DND-41 (cell line): Measurements from ENCODE around the gene MAP3K7CL.

Source experiments
- ATAC-seq: fragments of 200-7000 bp; cut with Tn5 transposase; 3 replicates; pipeline ENCODE4 v1.9.1; 2021; ENCODE audit warnings: low read depth; ENCODE audit not compliant: insufficient read depth
- DNase-seq: peaks from one replicate; pipeline ENCODE4 v3.0.0-alpha.2; 2020
- H2AFZ ChIP-seq: 2 replicates; pipeline ENCODE4 v1.6.0; 2012; ENCODE audit warnings: low read depth, low read length
- H3K27ac ChIP-seq: 2 replicates; pipeline ENCODE4 v1.5.1; 2012; ENCODE audit warnings: low read length, inconsistent platforms
- H3K27me3 ChIP-seq: fragments of 200-600 bp; sonication (generic); 2 replicates; pipeline ENCODE4 v1.6.0; 2012; ENCODE audit warnings: low read length, mild to moderate bottlenecking, inconsistent platforms; ENCODE audit not compliant: insufficient read depth, poor library complexity
- H3K36me3 ChIP-seq: 2 replicates; pipeline ENCODE4 v1.5.1; 2012; ENCODE audit warnings: low read length, inconsistent platforms; ENCODE audit not compliant: insufficient read depth
- H3K4me1 ChIP-seq: 2 replicates; pipeline ENCODE4 v1.5.1; 2012; ENCODE audit warnings: mild to moderate bottlenecking, low read length; ENCODE audit not compliant: insufficient read depth
- H3K4me2 ChIP-seq: 2 replicates; pipeline ENCODE4 v1.6.0; 2012; ENCODE audit warnings: mild to moderate bottlenecking, moderate library complexity, low read length, inconsistent platforms; ENCODE audit not compliant: insufficient read depth
- H3K4me3 ChIP-seq, 2 experiments: fragments of 200-600 bp in 1 of 2; shearing (Covaris generic) in 1 of 2; 2 replicates each; pipeline ENCODE4 v1.5.1; 2012 to 2016; ENCODE audit warnings: inconsistent platforms in 2 of 2, low read length in 2 of 2, mild to moderate bottlenecking in 2 of 2, low read depth in 1 of 2, moderate library complexity in 1 of 2
- H3K79me2 ChIP-seq: 2 replicates; pipeline ENCODE4 v1.6.0; 2012; ENCODE audit warnings: low read length, inconsistent platforms; ENCODE audit not compliant: insufficient read depth
- H3K9ac ChIP-seq: 2 replicates; pipeline ENCODE4 v1.6.0; 2012; ENCODE audit warnings: low read depth, mild to moderate bottlenecking, inconsistent platforms, low read length, moderate library complexity
- H3K9me3 ChIP-seq: 2 replicates; pipeline ENCODE4 v1.5.1; 2012; ENCODE audit warnings: low read length, moderate library complexity, mild to moderate bottlenecking, inconsistent platforms; ENCODE audit not compliant: insufficient read depth, severe bottlenecking
- H4K20me1 ChIP-seq: 2 replicates; pipeline ENCODE4 v1.6.0; 2012; ENCODE audit warnings: low read length; ENCODE audit not compliant: insufficient read depth
- EZH2 ChIP-seq: IDR thresholded peaks from 3 replicates; pipeline ENCODE4 v1.6.1; 2012; ENCODE audit warnings: borderline replicate concordance, low read depth, mild to moderate bottlenecking, moderate library complexity, low read length, inconsistent platforms; ENCODE audit not compliant: severe bottlenecking
- TF ChIP-seq, protein P1 (sequence below): IDR thresholded peaks from 2 replicates; pipeline ENCODE4 v1.5.1; 2012; ENCODE audit warnings: borderline replicate concordance, low read length, moderate library complexity, mild to moderate bottlenecking; ENCODE audit not compliant: poor library complexity, severe bottlenecking; ENCODE audit errors: extremely low read depth

The MAP3K7CL gene

DNA sequence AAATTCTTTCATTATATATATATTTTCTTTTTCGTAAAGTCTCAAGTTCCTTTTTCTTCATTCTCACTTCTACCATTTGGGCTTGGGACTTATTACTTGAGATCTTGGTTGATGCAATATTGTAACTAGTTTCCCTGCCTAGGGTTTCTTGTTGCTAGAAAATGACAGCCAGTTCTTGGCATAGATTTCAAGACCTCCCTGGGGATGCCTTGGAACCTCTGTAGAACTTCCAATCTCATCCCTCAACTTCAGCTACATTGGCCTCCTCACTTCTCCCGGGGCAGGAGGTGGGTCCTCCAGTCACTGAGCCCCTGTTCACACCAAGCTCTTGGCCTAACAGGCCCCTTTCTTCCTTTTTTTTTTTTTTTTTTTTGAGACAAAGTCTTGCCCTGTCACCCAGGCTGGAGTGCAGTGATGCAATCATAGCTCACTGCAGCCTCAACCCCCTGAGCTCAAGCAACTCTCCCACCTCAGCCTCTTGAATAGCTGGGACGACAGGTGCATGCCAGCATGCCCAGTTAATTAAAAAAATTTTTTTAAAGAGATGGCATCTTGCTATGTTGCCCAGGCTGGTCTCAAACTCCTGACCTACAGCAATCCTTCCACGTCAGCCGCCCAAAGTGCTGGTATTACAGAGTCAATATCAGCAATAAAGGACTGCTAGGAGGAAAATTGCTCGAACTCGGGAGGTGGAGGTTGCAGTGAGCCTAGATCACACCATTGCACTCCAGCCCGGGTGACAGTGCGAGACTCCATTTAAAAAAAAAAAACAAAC, 33.1 kb downstream of the MAP3K7CL start:
- H3K9ac ChIP-seq = no peak overlapping the region
- no peak overlapping the region for H2AFZ ChIP-seq
- no peaks in the 10 kb centered on the region for H3K36me3 ChIP-seq
- H3K27ac ChIP-seq = no peak overlapping the region
- DNase-seq (no peak), ATAC-seq (no peak)
- no peaks in the 10 kb centered on the region for H3K79me2 ChIP-seq
- no peaks in the 10 kb centered on the region for H4K20me1 ChIP-seq
- no peak for TF ChIP-seq EZH2
- TF ChIP-seq, protein P1, sequence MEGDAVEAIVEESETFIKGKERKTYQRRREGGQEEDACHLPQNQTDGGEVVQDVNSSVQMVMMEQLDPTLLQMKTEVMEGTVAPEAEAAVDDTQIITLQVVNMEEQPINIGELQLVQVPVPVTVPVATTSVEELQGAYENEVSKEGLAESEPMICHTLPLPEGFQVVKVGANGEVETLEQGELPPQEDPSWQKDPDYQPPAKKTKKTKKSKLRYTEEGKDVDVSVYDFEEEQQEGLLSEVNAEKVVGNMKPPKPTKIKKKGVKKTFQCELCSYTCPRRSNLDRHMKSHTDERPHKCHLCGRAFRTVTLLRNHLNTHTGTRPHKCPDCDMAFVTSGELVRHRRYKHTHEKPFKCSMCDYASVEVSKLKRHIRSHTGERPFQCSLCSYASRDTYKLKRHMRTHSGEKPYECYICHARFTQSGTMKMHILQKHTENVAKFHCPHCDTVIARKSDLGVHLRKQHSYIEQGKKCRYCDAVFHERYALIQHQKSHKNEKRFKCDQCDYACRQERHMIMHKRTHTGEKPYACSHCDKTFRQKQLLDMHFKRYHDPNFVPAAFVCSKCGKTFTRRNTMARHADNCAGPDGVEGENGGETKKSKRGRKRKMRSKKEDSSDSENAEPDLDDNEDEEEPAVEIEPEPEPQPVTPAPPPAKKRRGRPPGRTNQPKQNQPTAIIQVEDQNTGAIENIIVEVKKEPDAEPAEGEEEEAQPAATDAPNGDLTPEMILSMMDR = no peak
- no peaks in the 10 kb centered on the region for H3K27me3 ChIP-seq
- no peaks in the 10 kb centered on the region for H3K9me3 ChIP-seq
- H3K4me2 ChIP-seq = no peak overlapping the region
- H3K4me3 ChIP-seq = no peak overlapping the region
- no peaks in the 10 kb centered on the region for H3K4me1 ChIP-seq

DNA sequence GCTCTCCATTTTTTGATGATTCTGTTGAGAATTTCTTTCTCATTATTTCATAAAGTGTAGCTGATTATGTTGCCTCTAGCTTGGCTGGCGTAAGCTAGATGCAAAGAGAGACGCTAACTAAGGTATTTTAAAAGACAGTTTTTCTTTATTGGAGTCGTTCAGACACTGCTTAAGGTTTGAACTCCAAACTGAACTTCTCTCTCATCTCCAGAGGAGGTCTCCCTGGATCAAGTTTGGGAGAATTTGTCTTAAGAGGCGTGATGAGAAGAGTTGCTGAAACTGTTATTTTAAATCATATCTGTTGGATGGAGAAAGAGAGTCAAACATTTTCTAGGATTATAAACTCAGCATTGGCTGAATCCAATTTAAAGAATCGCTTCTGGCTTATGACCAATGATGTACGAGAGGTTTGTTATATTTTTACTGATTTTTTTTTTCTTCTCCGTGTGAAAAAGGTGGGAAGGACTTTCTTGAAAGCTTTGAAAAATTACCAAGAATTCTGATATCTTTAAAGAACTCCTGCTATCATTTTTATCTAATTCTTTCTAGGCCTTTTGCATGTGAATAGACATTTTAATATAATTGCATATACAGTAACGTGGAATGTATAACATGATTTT, 34.0 kb downstream of the MAP3K7CL start:
- Histone ChIP-seq H3K36me3 (no peaks in the 10 kb centered on the region), H3K27me3 (no peaks in the 10 kb centered on the region), H3K9ac (no peak overlapping the region), H3K4me2 (no peak overlapping the region), H3K79me2 (no peaks in the 10 kb centered on the region), H2AFZ (no peak overlapping the region), H3K9me3 (no peaks in the 10 kb centered on the region), H3K4me1 (no peaks in the 10 kb centered on the region), H4K20me1 (no peaks in the 10 kb centered on the region), H3K4me3 (no peak overlapping the region), H3K27ac (no peak overlapping the region)
- DNase-seq (no peak), ATAC-seq (no peak; the same call in 2 of the 3 replicates)
- TF ChIP-seq EZH2 = no peak
- TF ChIP-seq, protein P1 = peak; percentile 52

DNA sequence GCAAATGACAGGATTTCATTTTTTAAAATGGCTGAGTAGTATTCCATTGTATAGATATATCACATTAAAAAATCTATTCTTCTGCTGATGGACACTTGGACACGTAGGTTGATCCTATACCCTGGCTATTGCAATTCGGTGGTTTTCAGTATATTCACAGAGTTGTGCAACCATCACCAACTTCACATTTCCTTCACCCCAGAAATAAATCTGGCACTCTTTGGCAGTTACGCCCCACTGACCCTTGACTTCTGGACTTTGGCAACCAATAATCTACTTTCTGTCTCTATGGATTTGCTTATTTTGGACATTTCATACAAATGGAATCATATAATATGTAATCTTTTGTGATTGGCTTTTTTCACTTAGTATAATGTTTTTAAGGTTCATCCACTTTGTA, 35.9 kb downstream of the MAP3K7CL start:
- TF ChIP-seq, protein P1 = no peak
- TF ChIP-seq EZH2 = no peak
- ATAC-seq = no peak
- Histone ChIP-seq H3K4me3 (no peak overlapping the region), H3K27ac (no peak overlapping the region), H2AFZ (no peak overlapping the region), H3K9ac (no peak overlapping the region), H4K20me1 (no peaks in the 10 kb centered on the region), H3K4me2 (no peak overlapping the region), H3K4me1 (no peaks in the 10 kb centered on the region), H3K9me3 (no peaks in the 10 kb centered on the region), H3K36me3 (no peaks in the 10 kb centered on the region), H3K79me2 (no peaks in the 10 kb centered on the region), H3K27me3 (no peaks in the 10 kb centered on the region)
- DNase-seq = no peak
